HG03025 (cell line): ENCODE data around the gene PHC2.
"Not testable (repeated sequence)": the region's sequence is repeated elsewhere in the genome, so short reads cannot be mapped to it uniquely, and the experiment has no call there.

Experiments used
- ATAC-seq: cut with Tn5 transposase; IDR thresholded peaks from one replicate; pipeline ENCODE4 v1.9.1; 2021; ENCODE audit warnings: mild to moderate bottlenecking, moderate library complexity; ENCODE audit not compliant: unreplicated experiment, low FRiP score

Gene PHC2

GRCh38 chr1:33298623-33299277, 132.1 kb downstream of the PHC2 start:
- no peak for ATAC-seq

GRCh38 chr1:33297911-33298622, 132.8 kb downstream of the PHC2 start:
- no peak for ATAC-seq

- ATAC-seq = no peak
Observed at GRCh38 chr1:33296824-33297223, 134.1 kb downstream of the PHC2 start.

- no peak for ATAC-seq
Observed at GRCh38 chr1:33296082-33296458, 134.8 kb downstream of the PHC2 start.

- no peak for ATAC-seq
Observed at GRCh38 chr1:33295450-33296081, 135.3 kb downstream of the PHC2 start.

- no peak for ATAC-seq
Observed at GRCh38 chr1:33295023-33295422, 135.9 kb downstream of the PHC2 start.

GRCh38 chr1:33294071-33295010, 136.6 kb downstream of the PHC2 start:
- no peak for ATAC-seq

GRCh38 chr1:33292726-33293340, 138.1 kb downstream of the PHC2 start:
- ATAC-seq = no peak

GRCh38 chr1:33290615-33291014, 140.3 kb downstream of the PHC2 start:
- ATAC-seq = not testable (repeated sequence)

- ATAC-seq = no peak
Observed at GRCh38 chr1:33289858-33290154, 141.1 kb downstream of the PHC2 start.

GRCh38 chr1:33288976-33289857, 141.7 kb downstream of the PHC2 start:
- no peak for ATAC-seq

GRCh38 chr1:33287317-33287716, 143.6 kb downstream of the PHC2 start:
- no peak for ATAC-seq

GRCh38 chr1:33286451-33287185, 144.3 kb downstream of the PHC2 start:
- ATAC-seq = no peak

- no peak for ATAC-seq
Observed at GRCh38 chr1:33284049-33284448, 146.8 kb downstream of the PHC2 start.

- no peak for ATAC-seq
Observed at GRCh38 chr1:33282791-33283190, 148.1 kb downstream of the PHC2 start.

GRCh38 chr1:33281554-33282303, 149.2 kb downstream of the PHC2 start:
- ATAC-seq = no peak

GRCh38 chr1:33280091-33280661, 150.7 kb downstream of the PHC2 start:
- ATAC-seq = no peak
